GM21619 (cell line): ENCODE results near the gene TM2D1.
"Not testable (repeated sequence)": the region's sequence is repeated elsewhere in the genome, so short reads cannot be mapped to it uniquely, and the experiment has no call there.

Experiments
- ATAC-seq: cut with Tn5 transposase; IDR thresholded peaks from one replicate; pipeline ENCODE4 v1.9.1; 2021; ENCODE audit not compliant: unreplicated experiment

TM2D1 gene

GRCh38 chr1:61718996-61719663 lies 5.8 kb downstream of the TM2D1 start:
- ATAC-seq: not testable (repeated sequence)

GRCh38 chr1:61711969-61712368 lies 13.0 kb downstream of the TM2D1 start:
- no peak for ATAC-seq

- not testable (repeated sequence) for ATAC-seq
Observed at GRCh38 chr1:61711257-61711656, 13.7 kb downstream of the TM2D1 start.

- no peak for ATAC-seq
Observed at GRCh38 chr1:61709908-61710289, 15.0 kb downstream of the TM2D1 start.

GRCh38 chr1:61708953-61709907 lies 15.7 kb downstream of the TM2D1 start:
- no peak for ATAC-seq

GRCh38 chr1:61699911-61700851 lies 24.8 kb downstream of the TM2D1 start:
- no peak for ATAC-seq

- no peak for ATAC-seq
Observed at GRCh38 chr1:61692155-61692800, 32.7 kb downstream of the TM2D1 start.

- no peak for ATAC-seq
Observed at GRCh38 chr1:61687901-61688300, 37.0 kb downstream of the TM2D1 start.

GRCh38 chr1:61682891-61683290 lies 42.0 kb downstream of the TM2D1 start:
- ATAC-seq: no peak

GRCh38 chr1:61680500-61680899 lies 44.4 kb downstream of the TM2D1 start:
- ATAC-seq: no peak

GRCh38 chr1:61676881-61677280 lies 48.1 kb downstream of the TM2D1 start:
- not testable (repeated sequence) for ATAC-seq

- no peak for ATAC-seq
Observed at GRCh38 chr1:61674221-61674620, 50.7 kb downstream of the TM2D1 start.

GRCh38 chr1:61672376-61672775 lies 52.6 kb downstream of the TM2D1 start:
- ATAC-seq: no peak

- no peak for ATAC-seq
Observed at GRCh38 chr1:61670445-61670844, 54.5 kb downstream of the TM2D1 start.

- no peak for ATAC-seq
Observed at GRCh38 chr1:61670016-61670415, 54.9 kb downstream of the TM2D1 start.

- ATAC-seq: no peak
Observed at GRCh38 chr1:61659061-61659460, 65.9 kb downstream of the TM2D1 start.

- no peak for ATAC-seq
Observed at GRCh38 chr1:61655453-61655852, 69.5 kb downstream of the TM2D1 start.

- ATAC-seq: no peak
Observed at GRCh38 chr1:61654067-61654466, 70.9 kb downstream of the TM2D1 start.

- no peak for ATAC-seq
Observed at GRCh38 chr1:61648983-61649742, 75.8 kb downstream of the TM2D1 start.

GRCh38 chr1:61647142-61647541 lies 77.8 kb downstream of the TM2D1 start:
- ATAC-seq: no peak
